ENCODE measurements around the gene KIAA0040. TPM values are rescaled to one million over a fixed set of nuclear protein-coding genes. Genes with fewer than 3 reads are reported as not detected.

Gene KIAA0040
- total RNA-seq, 1 experiment from 2014 or later = 0.31 TPM

DNA sequence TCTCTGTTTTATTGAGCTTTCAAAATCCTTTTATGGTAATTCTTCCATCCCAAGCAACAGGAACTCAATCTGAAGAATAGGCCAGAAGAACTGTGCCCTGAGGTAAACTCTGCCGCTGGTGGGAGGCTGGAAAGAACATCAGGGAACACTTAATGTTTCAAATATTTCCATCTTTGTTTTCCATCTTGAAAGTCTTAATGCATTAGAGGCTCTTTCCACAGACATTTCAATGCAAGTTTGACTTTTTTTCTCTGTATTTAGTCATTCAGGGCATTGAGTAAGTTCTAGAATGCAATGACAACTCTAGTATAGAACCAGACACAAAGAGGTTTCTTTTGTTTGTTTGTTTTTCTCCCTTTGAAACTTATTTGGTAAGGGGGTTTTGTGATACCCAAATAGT is 61.5 kb downstream of the KIAA0040 start:
- Histone ChIP-seq H3K27me3 (ENCODE audit: control insufficient read depth, insufficient read depth, low read length) (peaks cover 5% of the 10 kb centered on the region; the same call in 1 of the 2 replicates), H3K9me3 (ENCODE audit: control insufficient read depth, insufficient read depth, low read depth, low read length) (no peaks in the 10 kb centered on the region), H3K4me3 (ENCODE audit: low read depth in 2 of 2, low read length in 2 of 2) (no peak overlapping the region), H3K4me1 (ENCODE audit: control insufficient read depth, insufficient read depth, low read length) (no peaks in the 10 kb centered on the region), H3K36me3 (ENCODE audit: control insufficient read depth, insufficient read depth, low read length) (no peaks in the 10 kb centered on the region), H3K27ac (ENCODE audit: low read length) (no peak overlapping the region)
- ATAC-seq (no peak), DNase-seq (ENCODE audit: low read depth, low spot score) (no peak)
- intact Hi-C loops (cut with micrococcal nuclease; ENCODE audit: unreplicated experiment) (no loop called here), in situ Hi-C loops (cut with HindIII; ENCODE audit: low pct_unique_long_range_greater_than_20kb, low sequenced_read_pairs) (no loop called here)
- BruUV-seq (replicated peaks) = no TSS peak
- ChIA-PET CTCF (no interaction called here), POLR2A (no interaction called here)
- TF ChIP-seq, protein P1, sequence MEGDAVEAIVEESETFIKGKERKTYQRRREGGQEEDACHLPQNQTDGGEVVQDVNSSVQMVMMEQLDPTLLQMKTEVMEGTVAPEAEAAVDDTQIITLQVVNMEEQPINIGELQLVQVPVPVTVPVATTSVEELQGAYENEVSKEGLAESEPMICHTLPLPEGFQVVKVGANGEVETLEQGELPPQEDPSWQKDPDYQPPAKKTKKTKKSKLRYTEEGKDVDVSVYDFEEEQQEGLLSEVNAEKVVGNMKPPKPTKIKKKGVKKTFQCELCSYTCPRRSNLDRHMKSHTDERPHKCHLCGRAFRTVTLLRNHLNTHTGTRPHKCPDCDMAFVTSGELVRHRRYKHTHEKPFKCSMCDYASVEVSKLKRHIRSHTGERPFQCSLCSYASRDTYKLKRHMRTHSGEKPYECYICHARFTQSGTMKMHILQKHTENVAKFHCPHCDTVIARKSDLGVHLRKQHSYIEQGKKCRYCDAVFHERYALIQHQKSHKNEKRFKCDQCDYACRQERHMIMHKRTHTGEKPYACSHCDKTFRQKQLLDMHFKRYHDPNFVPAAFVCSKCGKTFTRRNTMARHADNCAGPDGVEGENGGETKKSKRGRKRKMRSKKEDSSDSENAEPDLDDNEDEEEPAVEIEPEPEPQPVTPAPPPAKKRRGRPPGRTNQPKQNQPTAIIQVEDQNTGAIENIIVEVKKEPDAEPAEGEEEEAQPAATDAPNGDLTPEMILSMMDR (IDR thresholded peaks at IDR 0.05) = no peak
- TF ChIP-seq TCF7L2 (IDR thresholded peaks at IDR 0.05; ENCODE audit: low read depth, low read length) = no peak
- TF ChIP-seq SIN3A (IDR thresholded peaks at IDR 0.05; ENCODE audit: borderline replicate concordance, insufficient read depth, low read depth, low read length) = no peak
- TF ChIP-seq, protein P2, sequence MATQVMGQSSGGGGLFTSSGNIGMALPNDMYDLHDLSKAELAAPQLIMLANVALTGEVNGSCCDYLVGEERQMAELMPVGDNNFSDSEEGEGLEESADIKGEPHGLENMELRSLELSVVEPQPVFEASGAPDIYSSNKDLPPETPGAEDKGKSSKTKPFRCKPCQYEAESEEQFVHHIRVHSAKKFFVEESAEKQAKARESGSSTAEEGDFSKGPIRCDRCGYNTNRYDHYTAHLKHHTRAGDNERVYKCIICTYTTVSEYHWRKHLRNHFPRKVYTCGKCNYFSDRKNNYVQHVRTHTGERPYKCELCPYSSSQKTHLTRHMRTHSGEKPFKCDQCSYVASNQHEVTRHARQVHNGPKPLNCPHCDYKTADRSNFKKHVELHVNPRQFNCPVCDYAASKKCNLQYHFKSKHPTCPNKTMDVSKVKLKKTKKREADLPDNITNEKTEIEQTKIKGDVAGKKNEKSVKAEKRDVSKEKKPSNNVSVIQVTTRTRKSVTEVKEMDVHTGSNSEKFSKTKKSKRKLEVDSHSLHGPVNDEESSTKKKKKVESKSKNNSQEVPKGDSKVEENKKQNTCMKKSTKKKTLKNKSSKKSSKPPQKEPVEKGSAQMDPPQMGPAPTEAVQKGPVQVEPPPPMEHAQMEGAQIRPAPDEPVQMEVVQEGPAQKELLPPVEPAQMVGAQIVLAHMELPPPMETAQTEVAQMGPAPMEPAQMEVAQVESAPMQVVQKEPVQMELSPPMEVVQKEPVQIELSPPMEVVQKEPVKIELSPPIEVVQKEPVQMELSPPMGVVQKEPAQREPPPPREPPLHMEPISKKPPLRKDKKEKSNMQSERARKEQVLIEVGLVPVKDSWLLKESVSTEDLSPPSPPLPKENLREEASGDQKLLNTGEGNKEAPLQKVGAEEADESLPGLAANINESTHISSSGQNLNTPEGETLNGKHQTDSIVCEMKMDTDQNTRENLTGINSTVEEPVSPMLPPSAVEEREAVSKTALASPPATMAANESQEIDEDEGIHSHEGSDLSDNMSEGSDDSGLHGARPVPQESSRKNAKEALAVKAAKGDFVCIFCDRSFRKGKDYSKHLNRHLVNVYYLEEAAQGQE (IDR thresholded peaks at IDR 0.05; ENCODE audit: insufficient read depth in 1 of 2, low read depth in 2 of 2, low read length in 1 of 2) = no peak
- TF ChIP-seq POLR2AphosphoS5 (IDR thresholded peaks at IDR 0.05; ENCODE audit: low read depth, low read length) = no peak

- POLR2A ChIA-PET = no interaction called here
- intact Hi-C loops (cut with micrococcal nuclease; ENCODE audit: unreplicated experiment) (no loop called here), in situ Hi-C loops (cut with HindIII; ENCODE audit: low pct_unique_long_range_greater_than_20kb, low sequenced_read_pairs) (no loop called here)
- BruUV-seq (replicated peaks) = no TSS peak
- DNase-seq (ENCODE audit: low read depth, low spot score) (no peak), ATAC-seq (no peak)
- TF ChIP-seq TCF7L2 (IDR thresholded peaks at IDR 0.05; ENCODE audit: low read depth, low read length) (no peak), SIN3A (IDR thresholded peaks at IDR 0.05; ENCODE audit: borderline replicate concordance, insufficient read depth, low read depth, low read length) (no peak), POLR2AphosphoS5 (IDR thresholded peaks at IDR 0.05; ENCODE audit: low read depth, low read length) (no peak)
- TF ChIP-seq, protein P2 (IDR thresholded peaks at IDR 0.05; ENCODE audit: insufficient read depth in 1 of 2, low read depth in 2 of 2, low read length in 1 of 2) = no peak
- TF ChIP-seq, protein P1 (IDR thresholded peaks at IDR 0.05) = no peak
- no peaks in the 10 kb centered on the region for H3K36me3 ChIP-seq (ENCODE audit: control insufficient read depth, insufficient read depth, low read length)
- no peaks in the 10 kb centered on the region for H3K4me1 ChIP-seq (ENCODE audit: control insufficient read depth, insufficient read depth, low read length)
- no peak overlapping the region for H3K4me3 ChIP-seq (ENCODE audit: low read depth in 2 of 2, low read length in 2 of 2)
- CTCF ChIA-PET = no interaction called here
- no peaks in the 10 kb centered on the region for H3K9me3 ChIP-seq (ENCODE audit: control insufficient read depth, insufficient read depth, low read depth, low read length)
- peaks cover 5% of the 10 kb centered on the region; the same call in 1 of the 2 replicates for H3K27me3 ChIP-seq (ENCODE audit: control insufficient read depth, insufficient read depth, low read length)
- H3K27ac ChIP-seq (ENCODE audit: low read length) = no peak overlapping the region
These were observed 61.9 kb downstream of the KIAA0040 start for GRCh38 chr1:175130649-175131045.

All from Panc1 (cell line).